GM18873 (cell line): ENCODE data around the gene UNKL.
"Not testable (repeated sequence)": the region's sequence is repeated elsewhere in the genome, so short reads cannot be mapped to it uniquely, and the experiment has no call there.

Experiments used
- ATAC-seq: cut with Tn5 transposase; IDR thresholded peaks from one replicate; pipeline ENCODE4 v1.9.1; 2021; ENCODE audit warnings: mild to moderate bottlenecking, moderate library complexity, moderate number of reproducible peaks; ENCODE audit not compliant: unreplicated experiment, low FRiP score

Gene UNKL

GRCh38 chr16:1330931-1331711 is 83.4 kb downstream of the UNKL start:
- no peak for ATAC-seq

DNA sequence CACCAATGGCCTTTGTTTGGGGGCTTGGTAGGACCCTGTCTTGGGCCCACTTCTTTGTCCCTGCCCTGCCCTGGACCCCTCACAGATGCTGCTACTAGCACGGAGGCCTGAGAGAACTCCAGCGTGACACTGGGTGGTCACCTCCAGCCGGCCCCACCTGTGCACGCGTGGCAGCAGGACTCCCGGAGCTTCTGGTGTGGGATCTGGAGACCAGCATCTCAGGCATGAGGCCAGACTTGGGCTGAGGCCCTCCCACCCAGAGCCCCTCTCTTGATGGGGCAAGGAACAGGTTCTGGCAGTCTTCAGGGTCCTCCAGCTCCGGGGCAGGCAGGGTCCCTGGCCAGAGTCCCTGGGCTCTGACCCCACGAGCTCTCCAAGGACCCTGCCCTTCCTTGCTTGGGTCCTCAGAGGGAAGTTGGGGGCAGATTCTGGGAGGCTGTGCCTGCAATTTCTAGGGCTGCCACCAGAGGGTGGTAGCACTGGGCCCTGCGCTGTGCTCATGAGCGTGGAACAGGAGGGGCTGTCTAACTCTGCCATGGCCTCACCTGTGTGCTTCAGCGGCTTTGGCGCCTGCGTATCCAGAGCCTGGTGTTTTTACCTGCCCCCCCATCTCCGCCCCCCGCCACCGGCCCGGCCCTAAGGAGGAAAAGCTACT is 84.1 kb downstream of the UNKL start:
- ATAC-seq, result no peak

GRCh38 chr16:1328961-1329360 is 85.5 kb downstream of the UNKL start:
- not testable (repeated sequence) for ATAC-seq

DNA sequence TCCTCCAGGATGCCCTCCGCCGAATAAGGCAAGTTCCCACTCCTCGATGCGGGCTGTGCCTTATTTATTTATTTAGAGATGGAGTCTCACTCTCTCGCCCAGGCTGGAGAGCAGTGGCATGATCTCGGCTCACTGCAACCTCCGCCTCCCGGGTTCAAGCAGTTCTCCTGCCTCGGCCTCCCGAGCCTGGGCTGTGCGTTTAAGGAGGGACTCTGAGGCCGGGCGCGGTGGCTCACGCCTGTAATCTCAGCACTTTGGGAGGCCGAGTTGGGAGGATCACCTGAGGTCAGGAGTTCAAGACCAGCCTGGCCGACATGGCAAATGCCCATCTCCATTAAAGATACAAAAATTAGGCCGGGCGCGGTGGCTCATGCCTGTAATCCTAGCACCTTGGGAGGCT is 86.4 kb downstream of the UNKL start:
- ATAC-seq, result not testable (repeated sequence)

DNA sequence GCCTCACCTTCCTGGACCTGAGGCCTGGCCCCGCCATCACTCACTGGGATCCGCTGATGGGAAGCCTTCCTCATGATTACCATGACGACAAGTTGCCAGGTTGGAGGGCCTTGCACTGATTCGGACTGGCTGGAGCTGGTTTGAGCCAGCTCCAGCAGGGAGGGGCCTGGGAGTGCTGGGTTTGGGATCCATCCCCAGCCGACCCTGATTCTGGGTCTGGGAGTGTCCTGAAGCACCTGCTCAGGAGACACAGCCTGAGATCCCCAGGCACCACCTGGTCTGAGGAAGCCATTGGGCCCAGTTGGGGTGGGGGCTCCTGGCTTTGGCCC is 86.9 kb downstream of the UNKL start:
- no peak for ATAC-seq

DNA sequence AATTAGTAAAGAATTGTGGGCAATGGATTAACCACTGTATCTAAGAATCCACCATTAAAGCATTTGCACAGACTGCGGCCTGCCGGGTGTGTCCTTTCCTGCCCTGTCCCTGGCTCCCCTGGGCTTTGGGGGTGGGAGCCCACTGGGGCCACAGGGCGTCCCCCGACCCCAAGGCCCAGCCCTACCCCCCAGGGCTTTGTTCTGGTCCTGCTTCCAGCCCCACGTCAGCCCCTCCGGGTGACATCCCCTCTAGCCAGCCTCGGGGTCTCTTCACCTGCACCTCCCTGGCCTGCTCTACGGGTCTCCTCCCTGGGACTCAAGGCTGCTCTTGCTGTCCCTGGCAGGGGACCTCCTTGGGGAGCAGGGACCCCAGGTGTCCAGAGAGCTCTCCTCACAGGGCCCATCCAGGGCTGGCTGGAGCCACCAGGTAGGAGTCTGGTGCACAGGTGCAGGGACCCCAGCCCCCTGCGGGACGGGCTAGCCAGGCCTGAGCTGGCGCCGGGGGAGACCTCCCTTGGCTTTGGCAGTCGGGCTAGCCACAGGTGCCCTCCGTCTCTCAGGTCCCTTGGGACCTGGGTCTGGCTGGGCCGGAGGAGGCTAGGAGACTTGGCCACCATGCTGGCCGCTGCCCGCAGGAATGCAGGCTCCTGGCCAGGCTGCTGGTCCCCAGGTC is 87.4 kb downstream of the UNKL start:
- no peak for ATAC-seq

- no peak for ATAC-seq
Observed at GRCh38 chr16:1326391-1326790, 88.1 kb downstream of the UNKL start.

GRCh38 chr16:1325673-1326371 is 88.7 kb downstream of the UNKL start:
- no peak for ATAC-seq

DNA sequence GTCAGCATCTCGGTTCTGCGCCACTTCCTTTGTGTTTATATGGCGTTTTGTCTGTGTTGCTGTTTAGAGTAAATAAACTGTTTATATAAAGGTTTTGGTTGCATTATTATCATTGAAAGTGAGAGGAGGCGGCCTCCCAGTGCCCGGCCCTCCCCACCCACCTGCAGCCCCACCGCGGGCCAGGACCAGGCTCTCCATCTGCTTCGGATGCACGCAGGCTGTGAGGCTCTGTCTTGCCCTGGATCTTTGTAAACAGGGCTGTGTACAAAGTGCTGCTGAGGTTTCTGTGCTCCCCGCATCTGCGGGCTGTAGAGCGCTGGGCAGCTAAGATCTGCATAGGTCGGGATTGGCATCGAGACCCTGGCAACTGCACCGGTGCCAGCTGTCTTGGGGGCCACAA is 89.2 kb downstream of the UNKL start:
- no peak for ATAC-seq

GRCh38 chr16:1324286-1324826 is 90.1 kb downstream of the UNKL start:
- ATAC-seq, result no peak

DNA sequence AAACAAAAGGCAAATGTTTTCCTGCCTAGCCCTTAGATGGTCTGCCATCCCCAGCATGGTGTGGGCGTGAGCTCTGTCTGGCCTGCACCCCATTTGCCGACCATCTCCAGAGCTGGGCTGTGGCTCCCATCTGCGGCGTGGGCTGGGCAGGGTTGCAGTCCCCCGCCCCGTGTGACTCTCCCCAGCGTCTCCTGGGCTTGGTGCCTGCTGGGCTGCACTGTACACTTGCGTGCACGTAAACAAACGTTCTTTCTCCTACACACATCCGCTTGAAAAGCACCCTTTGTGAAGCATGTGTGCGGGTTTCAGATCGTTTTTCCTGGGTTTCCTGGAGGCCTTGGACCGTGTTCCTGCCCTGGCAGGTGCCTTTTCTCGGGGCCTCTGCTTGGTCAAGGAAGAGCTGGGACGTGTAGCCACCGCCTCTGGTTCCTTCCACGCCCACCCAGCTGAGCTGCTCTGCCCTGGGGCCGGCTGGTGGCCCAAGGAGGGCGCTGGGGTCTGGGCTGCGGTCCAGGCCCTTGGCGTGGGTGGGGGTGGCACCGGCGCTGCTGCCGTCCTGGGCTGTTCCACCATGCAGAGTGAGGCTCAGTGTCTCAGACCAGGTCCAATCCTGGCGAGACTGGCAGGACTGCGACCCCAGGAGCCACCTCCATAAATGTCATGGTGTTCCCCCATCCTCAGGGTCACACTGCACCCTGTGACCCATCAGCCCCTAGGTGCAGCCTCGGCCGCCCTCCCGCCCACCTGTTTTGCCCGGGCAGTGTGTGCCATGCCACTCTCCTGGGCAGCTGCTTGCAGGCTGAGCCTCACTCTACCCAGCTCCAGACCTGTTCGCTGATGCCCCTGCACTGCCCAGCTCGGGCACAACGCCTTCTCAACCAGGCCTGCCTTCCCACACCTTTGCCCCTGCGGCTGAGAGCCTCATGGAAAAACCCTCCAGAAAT is 90.9 kb downstream of the UNKL start:
- no peak for ATAC-seq

DNA sequence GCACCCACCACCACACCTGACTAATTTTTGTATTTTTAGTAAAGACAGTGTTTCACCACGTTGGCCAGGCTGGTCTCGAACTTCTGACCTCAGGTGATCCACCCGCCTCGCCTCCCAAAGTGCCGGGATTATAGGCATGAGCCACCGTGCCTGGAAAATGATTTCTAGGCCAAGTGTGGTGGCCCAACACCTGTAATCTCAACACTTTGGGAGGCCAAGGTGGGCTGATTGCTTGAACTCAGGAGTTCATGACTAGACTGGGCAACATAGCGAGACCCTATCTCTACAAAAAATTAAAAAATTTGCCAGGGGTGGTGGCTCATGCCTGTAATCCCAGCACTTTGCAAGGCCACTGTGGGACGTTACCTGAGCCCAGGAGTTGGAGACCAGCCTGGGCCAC is 92.1 kb downstream of the UNKL start:
- no peak for ATAC-seq

- no peak for ATAC-seq
Observed at GRCh38 chr16:1320658-1321240, 93.8 kb downstream of the UNKL start.

DNA sequence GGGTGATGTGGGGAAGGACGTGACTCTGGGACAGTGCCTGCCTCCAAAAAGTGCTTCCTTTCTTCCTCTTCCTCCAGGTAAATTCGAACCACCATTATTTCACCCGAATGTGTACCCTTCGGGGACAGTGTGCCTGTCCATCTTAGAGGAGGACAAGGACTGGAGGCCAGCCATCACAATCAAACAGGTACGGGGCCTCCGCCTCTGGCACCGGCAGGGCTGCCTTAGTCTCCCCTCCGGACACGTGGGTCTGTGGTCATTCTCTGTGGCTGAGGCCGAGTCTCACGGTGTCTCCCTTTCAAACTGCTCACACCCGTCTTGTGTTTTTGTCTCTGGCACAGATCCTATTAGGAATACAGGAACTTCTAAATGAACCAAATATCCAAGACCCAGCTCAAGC is 94.4 kb downstream of the UNKL start:
- ATAC-seq, result no peak

- no peak for ATAC-seq
Observed at GRCh38 chr16:1319041-1319440, 95.5 kb downstream of the UNKL start.

GRCh38 chr16:1318268-1318545 is 96.3 kb downstream of the UNKL start:
- no peak for ATAC-seq

DNA sequence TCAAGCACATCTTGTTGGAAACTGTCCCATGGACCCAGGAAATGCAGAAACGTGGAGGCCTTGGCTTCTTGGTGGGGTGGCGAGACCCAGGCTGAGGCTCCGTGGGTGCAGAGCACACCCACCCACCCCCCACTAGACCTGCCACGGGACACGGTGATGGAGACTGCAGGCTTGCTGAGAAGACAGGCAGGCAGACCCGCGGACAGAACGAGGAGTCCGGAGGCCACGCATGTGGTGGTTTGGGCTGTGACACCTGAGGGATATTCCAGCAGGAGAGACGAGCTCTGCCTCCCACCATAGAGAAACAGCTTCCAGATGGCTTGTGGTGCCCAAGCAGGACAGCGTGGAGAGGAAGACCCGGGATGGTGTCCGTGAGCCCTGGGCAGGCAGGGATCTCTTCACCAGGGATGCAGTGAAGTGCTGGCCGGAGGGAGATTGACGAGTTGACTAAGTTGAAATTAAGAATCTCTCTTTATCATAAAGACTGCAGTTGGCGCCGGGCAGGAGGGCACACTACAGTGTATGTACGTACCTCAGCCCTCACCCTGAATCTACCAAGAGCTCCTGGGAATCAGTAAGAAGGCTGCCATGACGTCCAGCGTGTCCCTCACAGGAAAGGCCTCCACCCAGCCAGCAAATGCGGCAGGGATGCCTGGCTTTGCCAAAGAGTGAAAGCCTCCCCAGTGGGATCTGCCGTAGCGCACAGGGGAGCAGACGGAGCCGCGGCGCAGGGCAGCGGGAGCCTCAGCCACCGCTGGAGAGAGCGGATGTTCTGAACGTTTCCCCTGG is 96.8 kb downstream of the UNKL start:
- ATAC-seq, result no peak

DNA sequence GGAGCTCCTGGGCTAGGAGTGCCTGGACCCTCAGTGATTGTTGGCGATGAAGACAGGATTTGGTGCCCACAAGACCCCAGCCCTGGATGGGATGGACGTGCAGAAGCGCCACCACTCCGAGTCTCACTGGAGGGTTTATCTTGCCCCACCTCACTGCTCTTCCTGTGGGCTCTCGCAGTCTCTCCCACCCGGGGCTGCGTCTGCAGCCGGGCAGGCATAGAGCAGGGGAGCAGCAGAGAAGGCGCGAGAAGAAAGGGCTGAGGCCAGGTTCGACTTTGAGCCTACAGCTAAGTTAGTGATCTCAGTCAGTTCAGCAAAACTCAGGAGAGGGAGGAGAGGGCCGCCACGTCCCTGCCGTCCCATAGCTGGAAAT is 98.5 kb downstream of the UNKL start:
- no peak for ATAC-seq
